Right ventricle myocardium superior (tissue), 1 donor: Measurements from ENCODE around the gene NRCAM. TPM values are rescaled to one million over a fixed set of nuclear protein-coding genes. Genes with fewer than 3 reads are reported as not detected.

Source experiments
- ATAC-seq: fragments of 200-7000 bp; cut with Tn5 transposase; one replicate; pipeline ENCODE4 v1.9.1; 2020; ENCODE audit warnings: mild to moderate bottlenecking; ENCODE audit not compliant: poor library complexity
- DNase-seq: peaks from one replicate; pipeline ENCODE4 v3.0.0-alpha.2; 2020
- intact Hi-C: fragments of 100-400 bp; cut with DNase I; formaldehyde crosslinking; loops from one replicate; pipeline ENCODE4 v1.11.2; 2022
- total RNA-seq: library from RNA; stranded (reverse); fragmentation: NEBNext Ultra II Directional; extraction: Animal tissue kit (Norgen Biotek cat#: 25700); gene quantifications from one replicate; pipeline ENCODE4 v1.2.1, GENCODE V29; 2021
- donor health status: DM: no; HTN: yes; CAD: no; lungs with severe emphysema.

Gene NRCAM
- total RNA-seq, 1 donor from 2014 or later: 0.27 TPM

GRCh38 chr7:108112683-108113082 lies 343.6 kb downstream of the NRCAM start:
- DNase-seq (no peak), ATAC-seq (no peak)
- intact Hi-C loops: no loop called here

GRCh38 chr7:108109221-108109908 lies 346.9 kb downstream of the NRCAM start:
- intact Hi-C loops: loop anchor here (5.0 kb wide), 1 partner anchor 33 kb away; no protein-coding TSS in a partner anchor
- ATAC-seq (peak; percentile 51), DNase-seq (no peak)

GRCh38 chr7:108108131-108108530 lies 348.1 kb downstream of the NRCAM start:
- ATAC-seq: no peak
- intact Hi-C loops: loop anchor here (5.0 kb wide), 1 partner anchor 34 kb away; no protein-coding TSS in a partner anchor
- DNase-seq: no peak

- ATAC-seq (peak; percentile 87), DNase-seq (peak; percentile 41)
- intact Hi-C loops: no loop called here
Measured at GRCh38 chr7:108104324-108104723, 351.9 kb downstream of the NRCAM start.

- no peak for ATAC-seq
- no peak for DNase-seq
- intact Hi-C loops: no loop called here
Measured at GRCh38 chr7:108103558-108104298, 352.5 kb downstream of the NRCAM start.

GRCh38 chr7:108102671-108103312 lies 353.4 kb downstream of the NRCAM start:
- no peak for ATAC-seq
- no peak for DNase-seq

GRCh38 chr7:108101759-108102158 lies 354.5 kb downstream of the NRCAM start:
- no peak for DNase-seq
- ATAC-seq: no peak
- intact Hi-C loops: no loop called here

More at GRCh38 chr7:108102671-108103312, 353.4 kb downstream of the NRCAM start:
- intact Hi-C loops: no loop called here

- DNase-seq: no peak
- intact Hi-C loops: no loop called here
- ATAC-seq: no peak
Measured at GRCh38 chr7:108099713-108100112, 356.5 kb downstream of the NRCAM start.

GRCh38 chr7:108097703-108098102 lies 358.5 kb downstream of the NRCAM start:
- ATAC-seq (no peak), DNase-seq (no peak)
- intact Hi-C loops: no loop called here

Other genes starting within 250 kb of the NRCAM start
- 29.0 TPM for gene PNPLA8, start 69.7 kb upstream of the NRCAM start, total RNA-seq
- 21.1 TPM for gene THAP5, start 113.3 kb upstream of the NRCAM start, total RNA-seq
- 31.3 TPM for gene DNAJB9, start 113.4 kb upstream of the NRCAM start, total RNA-seq